Measurements from ENCODE around the gene GABBR1.

The GABBR1 gene

GRCh38 chr6:29620630-29621029 lies 12.4 kb downstream of the GABBR1 start:
- H3K9ac ChIP-seq (ENCODE audit: low read depth, low read length): no peak overlapping the region
- peaks cover 40% of the 10 kb centered on the region for H3K36me3 ChIP-seq (ENCODE audit: insufficient read depth, low read length)
- H3K4me1 ChIP-seq (ENCODE audit: insufficient read depth, low read length): peaks cover 34% of the 10 kb centered on the region
- H3K9me3 ChIP-seq (ENCODE audit: control insufficient read depth, insufficient read depth, low read length): no peaks in the 10 kb centered on the region

- Histone ChIP-seq H3K9me3 (ENCODE audit: control insufficient read depth, insufficient read depth, low read length) (no peaks in the 10 kb centered on the region), H3K4me1 (ENCODE audit: insufficient read depth, low read length) (peaks cover 24% of the 10 kb centered on the region), H3K9ac (ENCODE audit: low read depth, low read length) (no peak overlapping the region), H3K36me3 (ENCODE audit: insufficient read depth, low read length) (peaks cover 40% of the 10 kb centered on the region)
Measured at GRCh38 chr6:29619578-29620160, 13.3 kb downstream of the GABBR1 start.

DNA sequence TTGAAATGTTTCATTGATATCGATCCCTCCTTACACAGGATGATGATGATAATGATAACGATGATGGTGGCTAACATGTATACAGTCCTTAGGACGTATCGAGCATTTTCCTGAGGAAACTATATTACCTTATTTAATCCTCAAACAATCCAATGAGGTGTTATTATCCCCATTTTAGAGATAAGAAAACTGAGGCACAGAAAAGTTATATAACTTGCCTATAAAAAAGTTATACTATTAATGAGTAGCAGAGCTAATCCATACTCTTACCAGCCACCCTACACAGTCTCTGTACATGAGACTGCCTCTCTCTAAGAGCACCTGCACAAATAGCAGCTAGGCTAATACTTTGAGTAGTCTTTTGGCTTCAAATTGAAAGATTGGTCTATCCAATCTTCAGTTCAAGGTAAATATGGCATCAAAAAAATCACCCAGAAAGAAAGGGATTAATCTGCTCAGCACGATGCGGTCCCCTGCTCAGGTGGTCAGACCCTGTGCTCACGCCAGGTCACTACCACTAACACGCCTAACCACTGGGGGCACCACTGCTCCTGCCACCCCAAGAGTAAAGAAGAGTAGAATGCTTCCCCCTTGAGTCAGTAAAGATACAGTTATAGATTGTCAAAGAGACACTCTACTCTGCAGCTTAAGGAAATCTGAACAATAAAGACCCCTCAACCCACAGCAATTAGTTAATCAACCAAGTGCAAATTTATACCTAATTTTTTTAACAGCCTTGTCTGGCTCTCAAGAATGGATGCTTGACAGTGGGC lies 15.0 kb downstream of the GABBR1 start:
- Histone ChIP-seq H3K36me3 (ENCODE audit: insufficient read depth, low read length) (peaks cover 52% of the 10 kb centered on the region), H3K9ac (ENCODE audit: low read depth, low read length) (no peak overlapping the region), H3K4me1 (ENCODE audit: insufficient read depth, low read length) (0 out of 2 replicates have a peak, but pooled peaks cover 9% of the 10 kb centered on the region), H3K9me3 (ENCODE audit: control insufficient read depth, insufficient read depth, low read length) (no peaks in the 10 kb centered on the region)

GRCh38 chr6:29611426-29611825 lies 21.6 kb downstream of the GABBR1 start:
- no peaks in the 10 kb centered on the region for H3K9me3 ChIP-seq (ENCODE audit: control insufficient read depth, insufficient read depth, low read length)
- H3K36me3 ChIP-seq (ENCODE audit: insufficient read depth, low read length): peaks cover 54% of the 10 kb centered on the region
- no peak overlapping the region for H3K9ac ChIP-seq (ENCODE audit: low read depth, low read length)
- H3K4me1 ChIP-seq (ENCODE audit: insufficient read depth, low read length): no peaks in the 10 kb centered on the region

DNA sequence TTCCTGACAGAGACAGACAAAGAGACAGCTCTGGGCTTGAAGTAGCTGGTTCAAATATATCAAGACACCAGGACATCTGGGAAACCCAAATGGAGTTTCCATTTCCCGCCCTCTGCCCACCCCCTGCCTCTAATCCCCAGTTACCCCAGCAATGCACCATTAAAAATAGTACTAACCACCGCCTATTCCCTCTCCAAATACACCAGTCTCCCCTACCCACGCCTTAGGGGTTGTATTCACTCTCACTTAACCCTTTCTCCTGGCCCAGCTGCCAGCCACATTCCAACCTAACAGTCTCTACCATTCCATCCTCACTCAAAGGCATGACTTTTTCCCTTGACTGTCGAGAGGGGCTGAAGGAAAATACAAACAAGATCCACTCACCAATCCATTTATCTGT lies 22.4 kb downstream of the GABBR1 start:
- no peaks in the 10 kb centered on the region for H3K4me1 ChIP-seq (ENCODE audit: insufficient read depth, low read length)
- no peak overlapping the region for H3K9ac ChIP-seq (ENCODE audit: low read depth, low read length)
- peaks cover 54% of the 10 kb centered on the region for H3K36me3 ChIP-seq (ENCODE audit: insufficient read depth, low read length)
- H3K9me3 ChIP-seq (ENCODE audit: control insufficient read depth, insufficient read depth, low read length): no peaks in the 10 kb centered on the region

DNA sequence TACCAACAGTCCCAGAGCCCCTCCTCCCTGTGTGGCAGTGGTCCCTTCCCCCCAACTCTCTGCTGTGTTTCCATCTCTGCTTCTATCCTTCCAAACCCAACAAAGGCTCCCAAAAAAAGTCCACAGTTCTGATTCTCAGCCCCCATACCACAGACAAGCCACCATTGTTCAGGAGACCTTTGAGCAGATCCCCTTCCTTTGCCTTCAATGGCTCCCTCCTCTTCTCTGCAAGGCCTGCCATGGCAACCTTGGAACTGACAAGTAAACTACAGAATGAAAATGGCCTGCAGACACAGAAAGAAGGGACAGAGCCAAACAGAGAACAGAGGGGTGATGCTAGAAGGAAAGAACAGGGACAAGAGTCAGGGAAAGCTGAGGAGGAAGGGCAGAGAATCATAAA lies 24.9 kb downstream of the GABBR1 start:
- H3K9ac ChIP-seq (ENCODE audit: low read depth, low read length): no peak overlapping the region
- H3K36me3 ChIP-seq (ENCODE audit: insufficient read depth, low read length): peaks cover 51% of the 10 kb centered on the region
- no peaks in the 10 kb centered on the region for H3K9me3 ChIP-seq (ENCODE audit: control insufficient read depth, insufficient read depth, low read length)
- no peaks in the 10 kb centered on the region for H3K4me1 ChIP-seq (ENCODE audit: insufficient read depth, low read length)

DNA sequence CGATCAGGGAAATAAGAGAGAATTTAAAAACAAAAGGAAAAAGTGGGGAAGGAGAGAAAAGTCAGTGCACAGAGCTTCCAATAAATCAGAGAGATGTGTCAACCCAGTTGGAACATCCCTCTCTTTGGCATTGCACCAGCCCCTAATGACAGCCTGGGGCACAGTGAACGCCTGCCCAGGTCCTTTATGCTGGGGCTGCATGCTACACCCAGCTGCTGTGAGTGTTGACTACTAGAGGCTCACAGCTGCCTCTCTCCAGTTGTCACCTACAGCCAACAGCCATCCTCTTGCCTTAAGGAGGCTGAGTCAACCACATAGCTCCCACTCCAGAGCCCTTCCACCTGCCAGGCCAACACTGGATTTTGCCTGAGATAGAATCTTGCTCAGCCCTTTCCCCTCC lies 29.1 kb downstream of the GABBR1 start:
- H3K9ac ChIP-seq (ENCODE audit: low read depth, low read length): no peak overlapping the region
- H3K36me3 ChIP-seq (ENCODE audit: insufficient read depth, low read length): peaks cover 38% of the 10 kb centered on the region
- no peaks in the 10 kb centered on the region for H3K4me1 ChIP-seq (ENCODE audit: insufficient read depth, low read length)
- H3K9me3 ChIP-seq (ENCODE audit: control insufficient read depth, insufficient read depth, low read length): no peaks in the 10 kb centered on the region

- H3K9me3 ChIP-seq (ENCODE audit: control insufficient read depth, insufficient read depth, low read length): no peaks in the 10 kb centered on the region
- H3K9ac ChIP-seq (ENCODE audit: low read depth, low read length): no peak overlapping the region
- peaks cover 33% of the 10 kb centered on the region for H3K36me3 ChIP-seq (ENCODE audit: insufficient read depth, low read length)
- H3K4me1 ChIP-seq (ENCODE audit: insufficient read depth, low read length): no peaks in the 10 kb centered on the region
Measured at GRCh38 chr6:29603456-29603855, 29.5 kb downstream of the GABBR1 start.

DNA sequence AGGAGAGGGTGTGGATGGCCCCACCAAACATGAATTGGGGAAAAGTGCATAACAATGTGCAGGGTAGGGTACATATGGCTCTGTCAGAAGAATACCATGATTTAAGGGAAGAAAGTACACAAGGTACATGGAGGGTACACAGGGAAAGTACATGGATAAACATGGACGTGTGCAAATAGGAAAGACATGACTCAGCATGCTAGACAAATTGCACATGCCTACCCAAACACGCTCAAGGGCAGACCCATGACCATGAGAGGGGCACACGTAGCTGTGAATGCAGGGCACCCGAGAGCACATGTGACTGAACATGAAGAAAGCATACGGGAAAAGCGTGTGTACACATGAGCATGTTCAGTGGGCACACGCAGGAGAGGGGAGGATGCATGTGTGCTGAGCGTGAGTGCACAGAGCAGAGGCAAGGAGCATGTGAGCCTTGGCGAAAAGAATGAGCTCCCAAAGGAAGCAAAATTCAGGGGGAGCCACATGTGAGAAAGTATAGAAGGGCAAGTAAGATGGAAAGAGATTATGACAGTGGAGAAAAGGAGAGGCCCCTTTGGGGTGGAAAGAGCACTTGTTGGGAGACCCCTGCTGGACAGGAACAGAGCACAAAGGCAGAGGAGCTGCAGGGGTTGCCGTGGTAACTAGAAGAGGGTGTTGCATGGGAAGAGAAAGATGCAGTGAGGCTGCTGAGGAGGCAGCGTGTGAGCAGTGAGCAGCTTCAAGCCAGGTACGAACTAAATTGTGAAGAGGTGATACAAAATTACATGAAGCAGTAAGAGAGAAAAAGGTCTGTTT lies 30.2 kb downstream of the GABBR1 start:
- no peak overlapping the region for H3K9ac ChIP-seq (ENCODE audit: low read depth, low read length)
- no peaks in the 10 kb centered on the region for H3K9me3 ChIP-seq (ENCODE audit: control insufficient read depth, insufficient read depth, low read length)
- H3K36me3 ChIP-seq (ENCODE audit: insufficient read depth, low read length): peaks cover 27% of the 10 kb centered on the region
- H3K4me1 ChIP-seq (ENCODE audit: insufficient read depth, low read length): no peaks in the 10 kb centered on the region

DNA sequence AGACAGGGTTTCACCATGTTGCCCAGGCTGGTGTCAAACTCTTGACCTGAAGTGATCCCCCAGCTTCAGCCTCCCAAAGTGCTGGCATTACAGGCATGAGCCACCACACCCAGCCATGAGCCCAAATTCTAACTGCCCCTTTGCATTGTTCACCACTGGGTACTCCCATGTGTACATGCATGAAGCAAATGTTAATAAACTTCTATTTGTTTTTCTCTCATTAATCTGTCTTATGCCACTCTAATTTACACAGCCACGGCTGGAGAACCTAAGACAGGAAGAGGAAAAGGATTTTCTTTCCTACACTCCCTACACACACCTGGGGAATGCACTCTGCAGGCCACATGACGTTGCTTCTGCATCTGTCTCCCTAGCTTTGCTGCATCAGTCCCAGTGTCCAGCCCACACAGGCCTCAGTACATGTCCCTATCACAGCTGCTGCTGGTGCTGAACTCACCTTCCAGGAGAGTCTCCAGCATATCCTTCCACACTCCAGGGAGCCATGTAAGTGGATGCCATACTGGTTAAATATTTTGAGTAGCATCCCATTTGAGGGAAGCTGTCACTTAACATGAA lies 34.7 kb downstream of the GABBR1 start:
- no peaks in the 10 kb centered on the region; the same call in 1 of the 2 replicates for H3K4me1 ChIP-seq (ENCODE audit: insufficient read depth, low read length)
- H3K36me3 ChIP-seq (ENCODE audit: insufficient read depth, low read length): peaks cover 11% of the 10 kb centered on the region
- no peaks in the 10 kb centered on the region for H3K9me3 ChIP-seq (ENCODE audit: control insufficient read depth, insufficient read depth, low read length)
- no peak overlapping the region for H3K9ac ChIP-seq (ENCODE audit: low read depth, low read length)

DNA sequence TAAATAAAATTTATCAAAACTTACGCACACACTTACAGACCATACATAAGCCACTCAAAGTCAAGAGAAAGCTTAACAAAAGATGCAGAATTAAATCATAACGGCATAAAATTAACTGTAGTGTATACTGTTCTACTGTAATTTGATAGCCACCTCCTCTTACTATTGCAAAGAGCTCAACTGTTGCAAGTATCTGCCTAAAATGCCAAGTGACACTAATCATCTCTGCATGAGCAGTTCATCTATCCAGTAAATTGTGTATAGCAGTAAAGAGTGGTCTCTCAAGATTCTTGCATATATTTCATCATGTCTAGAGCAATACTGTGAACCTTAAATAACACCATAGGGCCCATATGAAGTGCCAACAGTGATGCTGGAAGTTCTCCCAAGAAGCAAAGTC lies 35.8 kb downstream of the GABBR1 start:
- Histone ChIP-seq H3K9me3 (ENCODE audit: control insufficient read depth, insufficient read depth, low read length) (no peaks in the 10 kb centered on the region), H3K36me3 (ENCODE audit: insufficient read depth, low read length) (peaks cover 5% of the 10 kb centered on the region), H3K9ac (ENCODE audit: low read depth, low read length) (no peak overlapping the region), H3K4me1 (ENCODE audit: insufficient read depth, low read length) (peaks cover 2% of the 10 kb centered on the region; the same call in 1 of the 2 replicates)

- peaks cover 8% of the 10 kb centered on the region for H3K4me1 ChIP-seq (ENCODE audit: insufficient read depth, low read length)
- no peaks in the 10 kb centered on the region; the same call in 1 of the 2 replicates for H3K36me3 ChIP-seq (ENCODE audit: insufficient read depth, low read length)
- H3K9ac ChIP-seq (ENCODE audit: low read depth, low read length): no peak overlapping the region
- H3K9me3 ChIP-seq (ENCODE audit: control insufficient read depth, insufficient read depth, low read length): no peaks in the 10 kb centered on the region
Measured at GRCh38 chr6:29596381-29596900, 36.5 kb downstream of the GABBR1 start.

GRCh38 chr6:29593199-29593855 lies 39.7 kb downstream of the GABBR1 start:
- Histone ChIP-seq H3K9ac (ENCODE audit: low read depth, low read length) (no peak overlapping the region), H3K9me3 (ENCODE audit: control insufficient read depth, insufficient read depth, low read length) (no peaks in the 10 kb centered on the region), H3K36me3 (ENCODE audit: insufficient read depth, low read length) (no peaks in the 10 kb centered on the region; the same call in 1 of the 2 replicates), H3K4me1 (ENCODE audit: insufficient read depth, low read length) (peaks cover 8% of the 10 kb centered on the region)

GRCh38 chr6:29591677-29592076 lies 41.3 kb downstream of the GABBR1 start:
- Histone ChIP-seq H3K9ac (ENCODE audit: low read depth, low read length) (no peak overlapping the region), H3K4me1 (ENCODE audit: insufficient read depth, low read length) (peaks cover 8% of the 10 kb centered on the region), H3K9me3 (ENCODE audit: control insufficient read depth, insufficient read depth, low read length) (no peaks in the 10 kb centered on the region), H3K36me3 (ENCODE audit: insufficient read depth, low read length) (no peaks in the 10 kb centered on the region; the same call in none of the 2 replicates)
